Sigmoid colon (tissue), 7 donors: ENCODE measurements around the gene NEMP1. TPM values are rescaled to one million over a fixed set of nuclear protein-coding genes. Genes with fewer than 3 reads are reported as not detected.

ENCODE experiments used
- DNase-seq: peaks from one replicate; pipeline ENCODE4 v3.0.0-alpha.2; 2019
- H3K27ac ChIP-seq, 4 donors: fragments of 200-600 bp; sonication (generic); one replicate each; pipeline ENCODE4 v1.5.1; 2016 to 2019; ENCODE audit warnings: mild to moderate bottlenecking in 1 of 4
- H3K27me3 ChIP-seq, 3 donors: fragments of 200-600 bp; sonication (generic); one replicate each; pipeline ENCODE4 v1.5.1; 2019; ENCODE audit warnings: mild to moderate bottlenecking in 1 of 3
- H3K36me3 ChIP-seq, 4 donors: fragments of 200-600 bp; sonication (generic); one replicate each; pipeline ENCODE4 v1.5.1; 2016 to 2019
- H3K4me1 ChIP-seq, 4 donors: fragments of 200-600 bp; sonication (generic); one replicate each; pipeline ENCODE4 v1.5.1; 2017 to 2019
- H3K4me3 ChIP-seq, 4 donors: fragments of 200-600 bp; sonication (generic); one replicate each; pipeline ENCODE4 v1.5.1; 2017 to 2019; ENCODE audit warnings: mild to moderate bottlenecking in 2 of 4, moderate library complexity in 1 of 4
- H3K9me3 ChIP-seq, 4 donors: fragments of 200-600 bp in 3 of 4; sonication (generic) in 3 of 4; one replicate each; pipeline versions ENCODE4 v1.5.1 to v1.6.1; 2013 to 2019
- EP300 ChIP-seq, 4 donors: sonication (generic); formaldehyde crosslinking; IDR thresholded peaks; one replicate each; pipeline ENCODE4 v1.6.1; 2017; ENCODE audit warnings: antibody characterized with exemption in 4 of 4
- POLR2A ChIP-seq, 2 donors: fragments of 450-650 bp; IDR thresholded peaks; one replicate each; pipeline ENCODE4 v1.6.1; 2016; ENCODE audit warnings: antibody characterized with exemption in 2 of 2, mild to moderate bottlenecking in 2 of 2, moderate library complexity in 2 of 2
- POLR2AphosphoS5 ChIP-seq, 4 donors: sonication (generic); formaldehyde crosslinking; IDR thresholded peaks; one replicate each; pipeline ENCODE4 v1.6.1; 2017; ENCODE audit warnings: antibody characterized with exemption in 4 of 4
- WGBS, 2 donors: extraction: QIAGEN DNeasy Blood & Tissue Kit; methylation state at CpG; one replicate each; pipeline ENCODE4 v1.1.7; 2013; 5-methylcytosine and 5-hydroxymethylcytosine counted together
- intact Hi-C: fragments of 100-400 bp; cut with DNase I; formaldehyde crosslinking; loops from one replicate; pipeline ENCODE4 v1.15.1; 2023
- polyA plus RNA-seq, 3 donors: library from polyadenylated mRNA; stranded (reverse); fragments of 200-250 nt; gene quantifications; one replicate each; pipeline ENCODE4 v1.2.3, GENCODE V29; 2013
- total RNA-seq, 4 donors: library from RNA; depleted of rRNA; stranded (reverse); fragments of >200 nt; gene quantifications; one replicate each; pipeline ENCODE4 v1.1.0, GENCODE V29; 2016
- TF ChIP-seq, protein P1 (sequence below), 4 experiments: fragments of 450-650 bp in 3 of 4; fragments of 200-600 bp in 1 of 4; IDR thresholded peaks; one replicate each; pipeline ENCODE4 v1.5.1; 2016 to 2019; ENCODE audit warnings: antibody characterized with exemption in 4 of 4, mild to moderate bottlenecking in 3 of 4, moderate library complexity in 2 of 4
- donor health status: healthy with polysubstance abuse.
- donor health status: Bipolar disorder and iron deficiency.
- donor health status: healthy.

The NEMP1 gene
- total and polyA plus RNA-seq, 7 donors: 0.60 to 13.6 (median 11.5) TPM

DNA sequence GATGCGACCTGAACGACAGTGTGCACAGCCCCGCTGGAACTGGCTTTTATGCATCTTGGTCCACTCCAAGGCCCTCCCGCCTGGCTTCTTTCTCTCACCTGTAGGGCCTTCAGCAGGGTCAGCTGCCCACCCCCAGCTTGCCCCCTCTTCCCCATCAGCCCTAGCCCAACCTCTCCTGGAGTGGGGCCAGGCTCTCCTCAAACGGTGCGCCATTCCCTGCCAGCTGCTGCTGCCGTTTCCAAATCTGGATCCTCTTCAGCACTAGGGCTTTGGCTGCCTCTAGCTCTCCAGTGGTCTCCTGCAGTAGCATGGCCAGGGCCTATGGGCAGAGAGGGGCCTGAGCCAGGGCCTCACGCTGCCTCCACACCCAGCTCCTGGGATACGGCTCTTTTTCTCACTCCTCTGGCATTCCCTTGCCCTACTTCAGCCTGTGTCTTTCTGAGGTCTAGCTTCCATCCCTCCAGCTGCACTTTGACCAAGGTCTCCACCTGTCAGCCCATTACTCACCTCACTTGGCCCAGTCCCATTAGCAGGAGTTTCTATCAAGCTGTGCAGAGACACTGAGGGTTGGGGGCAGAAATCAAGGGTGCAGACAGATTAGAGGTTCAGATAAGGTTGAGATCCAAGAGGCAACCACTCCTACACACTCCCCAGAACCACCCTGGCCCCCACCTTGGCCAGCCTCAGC lies 27.6 kb upstream of the NEMP1 start:
- H3K27me3 ChIP-seq: no peaks in the 10 kb centered on the region
- DNase-seq: no peak
- H3K9me3 ChIP-seq: no peaks in the 10 kb centered on the region
- H3K4me3 ChIP-seq: no peak overlapping the region
- peak overlapping the region in 2 of 4 donors; percentile 1 to 36 for H3K27ac ChIP-seq
- H3K4me1 ChIP-seq: peaks cover 0 to 47% (median 44%) of the 10 kb centered on the region in 4 donors
- intact Hi-C loops: no loop called here
- peaks cover 18 to 64% (median 30%) of the 10 kb centered on the region in 4 donors for H3K36me3 ChIP-seq
- TF ChIP-seq POLR2AphosphoS5 (IDR thresholded peaks at IDR 0.05) (no peak), EP300 (IDR thresholded peaks at IDR 0.05) (no peak), POLR2A (IDR thresholded peaks at IDR 0.05) (no peak)
- TF ChIP-seq, protein P1, sequence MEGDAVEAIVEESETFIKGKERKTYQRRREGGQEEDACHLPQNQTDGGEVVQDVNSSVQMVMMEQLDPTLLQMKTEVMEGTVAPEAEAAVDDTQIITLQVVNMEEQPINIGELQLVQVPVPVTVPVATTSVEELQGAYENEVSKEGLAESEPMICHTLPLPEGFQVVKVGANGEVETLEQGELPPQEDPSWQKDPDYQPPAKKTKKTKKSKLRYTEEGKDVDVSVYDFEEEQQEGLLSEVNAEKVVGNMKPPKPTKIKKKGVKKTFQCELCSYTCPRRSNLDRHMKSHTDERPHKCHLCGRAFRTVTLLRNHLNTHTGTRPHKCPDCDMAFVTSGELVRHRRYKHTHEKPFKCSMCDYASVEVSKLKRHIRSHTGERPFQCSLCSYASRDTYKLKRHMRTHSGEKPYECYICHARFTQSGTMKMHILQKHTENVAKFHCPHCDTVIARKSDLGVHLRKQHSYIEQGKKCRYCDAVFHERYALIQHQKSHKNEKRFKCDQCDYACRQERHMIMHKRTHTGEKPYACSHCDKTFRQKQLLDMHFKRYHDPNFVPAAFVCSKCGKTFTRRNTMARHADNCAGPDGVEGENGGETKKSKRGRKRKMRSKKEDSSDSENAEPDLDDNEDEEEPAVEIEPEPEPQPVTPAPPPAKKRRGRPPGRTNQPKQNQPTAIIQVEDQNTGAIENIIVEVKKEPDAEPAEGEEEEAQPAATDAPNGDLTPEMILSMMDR (IDR thresholded peaks at IDR 0.05): no peak
- WGBS, 2 donors: 82 to 87% methylated on average over 9 of the region's 9 CpGs

DNA sequence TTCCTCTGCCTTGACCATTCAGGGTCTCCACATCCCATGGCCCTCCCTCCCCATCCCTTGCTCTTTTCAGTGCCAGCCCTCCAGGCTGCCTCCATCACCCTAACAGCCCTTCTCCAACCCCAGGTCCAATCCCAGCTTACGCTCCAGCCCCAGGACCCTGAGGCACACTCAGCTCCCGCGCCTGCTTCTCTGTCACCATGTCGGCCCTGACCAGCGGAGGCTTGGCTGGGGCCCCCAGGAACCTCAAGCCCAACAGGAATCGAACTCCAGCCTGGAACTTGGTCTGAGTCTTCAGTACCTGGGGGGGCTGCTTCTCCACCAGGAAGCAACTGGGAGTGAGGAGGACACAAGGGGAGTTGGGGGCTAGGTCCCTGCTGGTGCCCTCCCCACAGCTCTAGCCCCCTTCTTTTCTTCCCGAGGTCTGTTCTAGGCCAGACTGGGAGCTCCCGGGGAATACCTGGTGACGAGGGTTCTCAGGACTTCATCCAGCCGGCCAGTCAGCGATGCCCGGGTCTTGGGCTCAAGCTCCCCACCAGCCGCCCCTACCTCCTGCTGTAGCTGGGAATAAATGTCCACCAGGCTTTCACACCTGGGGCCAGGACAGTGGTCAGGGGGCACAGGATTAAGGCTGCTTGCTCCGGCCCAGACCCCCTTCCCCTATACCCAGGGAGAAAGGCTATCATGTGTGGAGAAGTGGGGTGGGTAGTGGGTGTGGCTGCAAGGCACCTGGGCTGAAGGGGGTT lies 26.6 kb upstream of the NEMP1 start:
- TF ChIP-seq EP300 (IDR thresholded peaks at IDR 0.05) (no peak), POLR2A (IDR thresholded peaks at IDR 0.05) (no peak), POLR2AphosphoS5 (IDR thresholded peaks at IDR 0.05) (no peak)
- TF ChIP-seq, protein P1 (IDR thresholded peaks at IDR 0.05): no peak
- 94 to 96% methylated on average over 14 of the region's 14 CpGs for WGBS, 2 donors
- DNase-seq: no peak
- Histone ChIP-seq H3K27ac (peak overlapping the region in 1 of 4 donors; percentile 1), H3K36me3 (peaks cover 18 to 71% (median 31%) of the 10 kb centered on the region in 4 donors), H3K4me3 (no peak overlapping the region), H3K9me3 (no peaks in the 10 kb centered on the region), H3K4me1 (peaks cover 0 to 47% (median 43%) of the 10 kb centered on the region in 4 donors), H3K27me3 (no peaks in the 10 kb centered on the region)
- intact Hi-C loops: no loop called here

DNA sequence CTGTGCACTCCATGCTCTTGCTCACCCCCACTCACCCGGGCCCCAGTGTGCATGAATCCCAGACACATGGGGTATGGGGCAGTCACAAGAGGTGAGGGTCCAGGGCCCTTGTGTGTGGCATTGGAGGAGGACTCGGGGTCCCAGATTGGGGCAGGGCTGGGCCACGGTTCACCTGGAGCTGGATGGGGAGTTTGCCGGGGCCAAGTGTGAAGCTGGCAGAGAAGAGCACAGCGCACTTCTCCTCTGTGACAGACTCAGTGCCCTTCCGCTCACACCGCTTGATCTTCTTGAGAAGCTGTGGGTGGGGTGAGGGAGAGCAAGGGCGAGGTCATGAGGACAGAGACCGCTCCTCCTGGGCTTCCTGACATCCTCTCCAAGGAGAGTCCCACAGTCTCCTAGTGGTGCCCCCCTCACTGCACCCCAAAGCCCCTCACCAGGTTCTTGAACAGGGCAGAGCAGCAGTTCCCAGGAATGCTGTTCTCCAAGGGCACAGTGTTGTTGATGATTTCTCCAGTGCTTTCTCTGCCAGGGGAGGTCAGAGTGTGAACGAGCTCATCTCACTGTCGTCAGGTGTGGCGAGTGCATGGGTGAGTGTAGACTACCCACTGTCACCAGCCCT lies 25.8 kb upstream of the NEMP1 start:
- Histone ChIP-seq H3K4me1 (peaks cover 0 to 40% (median 36%) of the 10 kb centered on the region in 4 donors), H3K9me3 (no peaks in the 10 kb centered on the region), H3K36me3 (peaks cover 24 to 79% (median 38%) of the 10 kb centered on the region in 4 donors), H3K27me3 (no peaks in the 10 kb centered on the region), H3K4me3 (no peak overlapping the region), H3K27ac (no peak overlapping the region)
- DNase-seq: no peak
- WGBS, 2 donors: 95 to 97% methylated on average over 12 of the region's 12 CpGs
- intact Hi-C loops: no loop called here
- TF ChIP-seq POLR2AphosphoS5 (IDR thresholded peaks at IDR 0.05) (no peak), EP300 (IDR thresholded peaks at IDR 0.05) (no peak), POLR2A (IDR thresholded peaks at IDR 0.05) (no peak)
- TF ChIP-seq, protein P1 (IDR thresholded peaks at IDR 0.05): no peak

DNA sequence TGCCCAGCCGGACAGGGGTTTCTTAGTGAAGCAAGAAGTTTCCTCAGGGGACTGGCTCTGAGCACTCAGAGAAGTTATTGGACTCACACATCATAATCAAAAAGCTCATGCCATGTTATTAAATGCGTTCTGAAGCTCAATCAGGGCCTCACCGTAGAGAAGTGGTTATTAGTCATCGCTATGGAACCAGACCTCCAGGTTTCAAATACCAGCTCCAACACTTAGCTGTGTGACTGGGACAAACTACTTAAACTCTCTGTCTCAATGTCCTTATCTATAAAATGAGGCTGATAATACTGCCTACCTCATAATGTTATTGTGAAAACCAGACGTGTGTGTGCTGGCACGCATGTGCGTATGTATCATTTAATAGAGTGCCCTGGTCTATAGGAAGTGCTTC lies 25.3 kb upstream of the NEMP1 start:
- Histone ChIP-seq H3K27ac (no peak overlapping the region), H3K4me1 (peaks cover 0 to 35% (median 30%) of the 10 kb centered on the region in 4 donors), H3K36me3 (peaks cover 28 to 84% (median 43%) of the 10 kb centered on the region in 4 donors), H3K9me3 (no peaks in the 10 kb centered on the region), H3K27me3 (no peaks in the 10 kb centered on the region), H3K4me3 (no peak overlapping the region)
- intact Hi-C loops: no loop called here
- TF ChIP-seq POLR2AphosphoS5 (IDR thresholded peaks at IDR 0.05) (no peak), EP300 (IDR thresholded peaks at IDR 0.05) (no peak), POLR2A (IDR thresholded peaks at IDR 0.05) (no peak)
- TF ChIP-seq, protein P1 (IDR thresholded peaks at IDR 0.05): no peak
- WGBS, 2 donors: 91 to 93% methylated on average over 7 of the region's 7 CpGs
- DNase-seq: no peak
